Liver (tissue), 9 donors: Measurements from ENCODE around the gene KRT80. TPM values are rescaled to one million over a fixed set of nuclear protein-coding genes. Genes with fewer than 3 reads are reported as not detected.

Experiments
- DNase-seq: peaks from one replicate; pipeline ENCODE4 v3.0.0-alpha.2; 2017; ENCODE audit warnings: low spot score
- H3K27ac ChIP-seq, 2 donors: one replicate each; pipeline ENCODE4 v1.7.0; 2013; ENCODE audit warnings: inconsistent platforms in 2 of 2, low read length in 2 of 2, control low read depth in 1 of 2, low read depth in 1 of 2, mild to moderate bottlenecking in 1 of 2
- H3K27me3 ChIP-seq, 4 donors: one replicate each; pipeline versions ENCODE4 v1.6.1 to v1.7.0; 2013; ENCODE audit warnings: low read length in 3 of 4, inconsistent platforms in 1 of 4, mild to moderate bottlenecking in 1 of 4, moderate library complexity in 1 of 4; ENCODE audit not compliant: control insufficient read depth in 4 of 4, insufficient read depth in 4 of 4
- H3K36me3 ChIP-seq, 4 donors: one replicate each; pipeline versions ENCODE4 v1.6.1 to v1.7.0; 2013; ENCODE audit warnings: low read length in 3 of 4, mild to moderate bottlenecking in 3 of 4, low read depth in 1 of 4, moderate library complexity in 1 of 4; ENCODE audit not compliant: control insufficient read depth in 4 of 4, insufficient read depth in 3 of 4
- H3K4me1 ChIP-seq, 4 donors: one replicate each; pipeline versions ENCODE4 v1.6.1 to v1.7.0; 2013; ENCODE audit warnings: low read length in 3 of 4, mild to moderate bottlenecking in 3 of 4, moderate library complexity in 1 of 4; ENCODE audit not compliant: control insufficient read depth in 4 of 4, insufficient read depth in 4 of 4
- H3K4me3 ChIP-seq, 3 donors: one replicate each; pipeline versions ENCODE4 v1.6.1 to v1.7.0; 2013; ENCODE audit warnings: low read length in 3 of 3, control low read depth in 1 of 3, low read depth in 1 of 3, mild to moderate bottlenecking in 1 of 3
- H3K9ac ChIP-seq, 2 donors: one replicate each; pipeline ENCODE4 v1.7.0; 2013; ENCODE audit warnings: low read length in 2 of 2, mild to moderate bottlenecking in 2 of 2, moderate library complexity in 2 of 2, control low read depth in 1 of 2, low read depth in 1 of 2
- H3K9me3 ChIP-seq, 4 donors: one replicate each; pipeline versions ENCODE4 v1.6.1 to v1.7.0; 2013; ENCODE audit warnings: low read length in 3 of 4; ENCODE audit not compliant: control insufficient read depth in 4 of 4
- CTCF ChIP-seq: fragments of 150-350 bp; IDR thresholded peaks from 2 replicates; pipeline ENCODE4 v1.5.1; 2017; ENCODE audit warnings: improper control_type of control experiment, low read depth, low read length; ENCODE audit not compliant: missing input control
- EGR1 ChIP-seq, 2 donors: IDR thresholded peaks; 2 replicates each; pipeline ENCODE4 v1.6.1; 2016 to 2018; ENCODE audit warnings: antibody characterized with exemption in 2 of 2, low read depth in 2 of 2
- FOXA1 ChIP-seq: IDR thresholded peaks from 2 replicates; pipeline ENCODE4 v1.6.1; 2016; ENCODE audit warnings: antibody characterized with exemption
- FOXA2 ChIP-seq: IDR thresholded peaks from 2 replicates; pipeline ENCODE4 v1.6.1; 2016; ENCODE audit warnings: antibody characterized with exemption
- HNF4G ChIP-seq: IDR thresholded peaks from 2 replicates; pipeline ENCODE4 v1.6.1; 2016; ENCODE audit warnings: antibody characterized with exemption
- MAX ChIP-seq: IDR thresholded peaks from 2 replicates; pipeline ENCODE4 v1.6.1; 2016; ENCODE audit warnings: antibody characterized with exemption
- NR2F2 ChIP-seq: IDR thresholded peaks from 2 replicates; pipeline ENCODE4 v1.6.1; 2016; ENCODE audit warnings: antibody characterized with exemption
- REST ChIP-seq: IDR thresholded peaks from 2 replicates; pipeline ENCODE4 v1.6.1; 2016; ENCODE audit warnings: antibody characterized with exemption, mild to moderate bottlenecking
- TAF1 ChIP-seq: conservative IDR thresholded peaks from 2 replicates; pipeline ENCODE4 v1.6.1; 2016; ENCODE audit warnings: antibody characterized with exemption, mild to moderate bottlenecking
- YY1 ChIP-seq: IDR thresholded peaks from 2 replicates; pipeline ENCODE4 v1.6.1; 2016; ENCODE audit warnings: antibody characterized with exemption, mild to moderate bottlenecking
- ZBTB33 ChIP-seq: IDR thresholded peaks from 2 replicates; pipeline ENCODE4 v1.6.1; 2016; ENCODE audit warnings: antibody characterized with exemption
- whole genome bisulfite sequencing: extraction: QIAGEN DNeasy Blood & Tissue Kit; methylation state at CpG from one replicate; pipeline ENCODE4 v1.1.7; 2013; 5-methylcytosine and 5-hydroxymethylcytosine counted together
- polyA plus RNA-seq, 2 donors: library from polyadenylated mRNA; stranded (reverse) in 1 of 2; unstranded in 1 of 2; fragments of 200-250 nt in 1 of 2; fragments of >200 nt in 1 of 2; fragmentation: Nextera tagmentation in 1 of 2; extraction: Ambion mirVana in 1 of 2; gene quantifications; one replicate each; pipeline versions ENCODE4 v1.2.1 to v1.2.3, GENCODE V29; 2013 to 2015
- total RNA-seq, 2 donors: library from RNA; depleted of rRNA; stranded (reverse); fragments of >200 nt; gene quantifications; one replicate each; pipeline ENCODE4 v1.2.3, GENCODE V29; 2014
- donor health status: healthy.
- donor health status: healthy.
- donor health status: healthy.
- donor health status: healthy.
- donor health status: healthy.

KRT80 gene
- total and polyA plus RNA-seq, 4 donors = 0.04 to 0.12 (median 0.07) TPM

- 79% methylated on average over 10 of the region's 10 CpGs for WGBS
- H3K9me3 ChIP-seq = no peaks in the 10 kb centered on the region
- no peak for DNase-seq
- H3K4me3 ChIP-seq = no peak overlapping the region
- no peaks in the 10 kb centered on the region for H3K27me3 ChIP-seq
- no peaks in the 10 kb centered on the region for H3K4me1 ChIP-seq
- H3K9ac ChIP-seq = no peak overlapping the region
- no peak overlapping the region for H3K27ac ChIP-seq
- H3K36me3 ChIP-seq = no peaks in the 10 kb centered on the region
- TF ChIP-seq CTCF = no peak
- TF ChIP-seq ZBTB33 = no peak
- no peak for TF ChIP-seq HNF4G
- TF ChIP-seq MAX = no peak
- no peak for TF ChIP-seq EGR1 (IDR thresholded peaks at IDR 0.05; ENCODE audit: low read depth in 2 of 2)
- TF ChIP-seq FOXA1 = no peak
- TF ChIP-seq NR2F2 = no peak
- no peak for TF ChIP-seq FOXA2
Measured at GRCh38 chr12:52171950-52172512, 19.8 kb downstream of the KRT80 start.

- TF ChIP-seq YY1 = no peak
- no peak for TF ChIP-seq REST
- TF ChIP-seq EGR1 (IDR thresholded peaks at IDR 0.05; ENCODE audit: low read depth in 2 of 2) = no peak
- no peak for TF ChIP-seq HNF4G
- Histone ChIP-seq H3K9ac (no peak overlapping the region), H3K27me3 (no peaks in the 10 kb centered on the region), H3K27ac (no peak overlapping the region), H3K36me3 (no peaks in the 10 kb centered on the region), H3K4me3 (no peak overlapping the region), H3K4me1 (no peaks in the 10 kb centered on the region), H3K9me3 (no peaks in the 10 kb centered on the region)
- DNase-seq = no peak
- WGBS = 89% methylated on average over 9 of the region's 9 CpGs
Measured at GRCh38 chr12:52170827-52171226, 21.0 kb downstream of the KRT80 start.

GRCh38 chr12:52169886-52170285 is 21.9 kb downstream of the KRT80 start:
- H3K36me3 ChIP-seq = no peaks in the 10 kb centered on the region
- no peaks in the 10 kb centered on the region for H3K27me3 ChIP-seq
- H3K9ac ChIP-seq = no peak overlapping the region
- WGBS = 83% methylated on average over 1 of the region's 1 CpG
- H3K9me3 ChIP-seq = no peaks in the 10 kb centered on the region
- TF ChIP-seq TAF1 (no peak), ZBTB33 (no peak), HNF4G (no peak), EGR1 (IDR thresholded peaks at IDR 0.05; ENCODE audit: low read depth in 2 of 2) (no peak)
- H3K4me3 ChIP-seq = no peak overlapping the region
- no peaks in the 10 kb centered on the region for H3K4me1 ChIP-seq
- no peak overlapping the region for H3K27ac ChIP-seq
- DNase-seq = no peak
